SKM-1 treated with dmso at 0.1 percent for 144 hours (cell line): ENCODE results near the gene ERC1.
"Not testable (repeated sequence)": the region's sequence is repeated elsewhere in the genome, so short reads cannot be mapped to it uniquely, and the experiment has no call there.

Experiments
- DNase-seq: peaks from one replicate; lab custom pipeline; 2025; ENCODE audit not compliant: unreplicated experiment; lab: John Stamatoyannopoulos, UW

Gene ERC1

DNA sequence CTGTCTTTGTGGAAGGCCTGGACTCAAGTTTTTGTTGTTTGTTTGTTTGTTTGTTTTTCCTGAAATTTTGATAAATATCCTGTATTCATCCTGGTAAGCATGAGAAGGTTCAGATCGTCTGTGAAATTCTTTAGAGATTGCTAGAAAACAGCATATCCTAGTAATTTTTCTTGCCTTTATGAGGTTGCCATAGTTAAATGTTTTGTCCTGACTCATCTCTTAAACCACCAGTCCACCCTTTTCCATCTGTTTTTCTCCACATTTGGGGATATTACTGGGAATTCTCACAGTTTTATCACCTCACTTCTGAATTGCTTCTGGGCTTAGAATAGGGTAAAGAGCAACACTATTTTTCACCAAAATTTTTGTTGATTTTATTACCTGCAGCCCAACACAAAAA is 355.1 kb downstream of the ERC1 start:
- no peak for DNase-seq

- no peak for DNase-seq
These were observed 356.3 kb downstream of the ERC1 start for GRCh38 chr12:1347294-1347693.

- DNase-seq: no peak
These were observed 357.6 kb downstream of the ERC1 start for GRCh38 chr12:1348606-1349005.

GRCh38 chr12:1350055-1350933 is 359.3 kb downstream of the ERC1 start:
- no peak for DNase-seq

- no peak for DNase-seq
These were observed 359.9 kb downstream of the ERC1 start for GRCh38 chr12:1350934-1351240.

GRCh38 chr12:1351926-1352325 is 360.9 kb downstream of the ERC1 start:
- DNase-seq: no peak

DNA sequence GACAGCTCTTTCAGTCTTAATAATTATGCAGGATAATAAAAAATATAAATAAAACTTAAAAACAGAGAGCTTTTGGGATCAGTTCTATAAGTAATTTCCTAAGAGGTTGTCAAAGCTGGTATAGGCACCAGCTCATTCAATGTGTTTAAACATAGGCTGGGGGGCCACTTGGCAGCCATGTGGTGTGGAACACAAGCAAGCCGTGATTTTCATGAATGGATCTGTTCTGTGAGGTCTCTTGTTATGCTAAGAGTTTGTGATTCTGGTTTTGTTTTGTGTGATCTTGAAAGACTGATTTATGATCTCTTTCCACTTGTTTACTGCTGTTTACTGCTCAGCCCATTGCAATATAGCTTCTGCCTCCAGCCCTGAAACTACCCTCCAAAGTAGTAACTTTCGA is 362.4 kb downstream of the ERC1 start:
- no peak for DNase-seq

- DNase-seq: no peak
These were observed 364.4 kb downstream of the ERC1 start for GRCh38 chr12:1355396-1355795.

DNA sequence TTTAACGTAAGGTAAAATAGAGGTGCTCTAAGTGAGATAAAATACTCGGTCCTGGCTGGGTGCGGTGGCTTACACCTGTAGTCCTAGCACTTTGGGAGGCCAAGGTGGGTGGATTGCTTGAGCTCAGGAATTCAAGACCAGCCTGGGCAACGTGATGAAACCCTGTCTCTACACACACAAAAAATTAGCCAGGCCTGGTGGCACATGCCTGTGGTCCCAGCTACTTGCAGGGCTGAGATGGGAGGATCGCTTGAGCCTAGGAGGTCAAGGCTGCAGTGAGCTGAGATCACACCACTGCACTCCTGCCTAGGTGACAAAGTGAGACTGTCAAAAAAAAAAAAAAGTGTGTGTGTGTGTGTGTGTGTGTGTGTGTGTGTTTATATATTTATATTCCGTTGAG is 364.8 kb downstream of the ERC1 start:
- DNase-seq: not testable (repeated sequence)

DNA sequence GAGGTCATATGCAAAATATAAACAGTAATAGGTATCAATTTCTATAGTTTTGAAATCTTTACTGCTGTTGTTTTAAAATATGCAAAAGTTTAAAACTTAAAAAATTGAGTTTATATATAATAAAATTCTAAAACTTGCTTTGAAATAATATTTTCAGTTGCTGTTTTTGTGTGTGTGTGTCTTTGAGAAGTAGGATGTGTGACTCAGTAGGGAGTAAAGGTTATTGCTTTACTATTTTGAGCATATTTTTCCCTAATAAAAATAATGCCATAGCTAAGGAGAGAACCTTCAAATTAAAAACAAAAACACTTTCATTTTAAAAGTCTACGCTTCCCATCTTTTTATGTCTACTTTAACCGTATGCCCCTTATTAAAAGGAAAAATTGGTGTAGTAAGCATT is 365.3 kb downstream of the ERC1 start:
- DNase-seq: no peak

DNA sequence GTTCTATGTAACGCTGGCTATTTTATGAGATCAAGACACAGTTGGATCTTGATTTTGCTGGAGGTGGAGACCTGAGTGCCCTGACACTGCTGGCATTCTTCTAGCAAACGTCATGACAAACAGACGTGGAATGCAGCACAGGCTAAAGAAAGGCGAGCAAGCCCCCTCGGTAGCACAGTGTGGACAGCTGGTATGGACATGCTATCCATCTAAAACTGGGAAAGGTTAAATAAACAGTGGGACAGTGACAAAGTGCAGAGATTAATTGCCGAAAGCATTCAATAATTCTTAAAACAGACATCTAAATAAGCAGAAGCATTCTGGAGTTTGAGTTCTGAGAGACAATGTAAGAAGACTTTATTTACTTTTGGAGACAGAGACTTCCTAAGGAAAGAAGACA is 366.1 kb downstream of the ERC1 start:
- no peak for DNase-seq

DNA sequence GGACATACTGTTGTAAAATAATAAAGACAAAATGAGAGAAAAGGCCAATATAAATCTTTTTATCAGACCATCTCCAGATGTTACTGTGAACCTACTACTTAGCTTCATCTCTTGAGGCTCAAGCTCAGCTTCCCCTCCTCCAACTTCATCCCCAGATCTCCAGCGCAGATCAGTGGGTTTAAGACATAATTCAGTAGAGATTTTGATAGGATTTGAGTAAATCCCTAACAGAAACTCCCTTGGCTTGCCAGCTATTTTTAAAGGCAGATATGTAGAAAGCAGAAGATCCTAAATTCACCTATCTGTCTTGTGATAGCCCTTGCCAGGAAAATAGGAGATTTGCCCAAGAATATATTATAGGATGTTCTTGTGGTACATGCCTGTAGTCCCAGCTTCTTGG is 366.7 kb downstream of the ERC1 start:
- no peak for DNase-seq

- DNase-seq: no peak
These were observed 369.6 kb downstream of the ERC1 start for GRCh38 chr12:1360441-1361210.

GRCh38 chr12:1362143-1362662 is 371.2 kb downstream of the ERC1 start:
- DNase-seq: no peak

DNA sequence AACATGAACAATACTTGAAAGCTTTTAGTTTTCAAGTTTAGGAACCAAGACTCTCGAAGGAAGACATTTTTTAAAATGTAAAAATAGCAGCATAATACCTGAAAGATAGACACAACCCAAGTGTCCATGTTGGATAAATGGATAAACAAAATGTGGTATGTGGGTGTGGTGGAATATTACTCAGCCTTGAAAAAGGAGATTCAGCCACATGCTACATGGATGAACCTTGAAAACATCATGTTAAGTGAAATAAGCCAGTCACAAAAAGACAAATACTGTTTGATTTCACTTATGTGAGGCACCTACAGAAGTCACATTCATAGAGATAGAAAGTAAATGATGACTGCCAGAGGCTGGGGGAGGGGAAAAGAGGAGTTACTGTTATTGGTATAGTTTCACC is 374.7 kb downstream of the ERC1 start:
- DNase-seq: no peak

DNA sequence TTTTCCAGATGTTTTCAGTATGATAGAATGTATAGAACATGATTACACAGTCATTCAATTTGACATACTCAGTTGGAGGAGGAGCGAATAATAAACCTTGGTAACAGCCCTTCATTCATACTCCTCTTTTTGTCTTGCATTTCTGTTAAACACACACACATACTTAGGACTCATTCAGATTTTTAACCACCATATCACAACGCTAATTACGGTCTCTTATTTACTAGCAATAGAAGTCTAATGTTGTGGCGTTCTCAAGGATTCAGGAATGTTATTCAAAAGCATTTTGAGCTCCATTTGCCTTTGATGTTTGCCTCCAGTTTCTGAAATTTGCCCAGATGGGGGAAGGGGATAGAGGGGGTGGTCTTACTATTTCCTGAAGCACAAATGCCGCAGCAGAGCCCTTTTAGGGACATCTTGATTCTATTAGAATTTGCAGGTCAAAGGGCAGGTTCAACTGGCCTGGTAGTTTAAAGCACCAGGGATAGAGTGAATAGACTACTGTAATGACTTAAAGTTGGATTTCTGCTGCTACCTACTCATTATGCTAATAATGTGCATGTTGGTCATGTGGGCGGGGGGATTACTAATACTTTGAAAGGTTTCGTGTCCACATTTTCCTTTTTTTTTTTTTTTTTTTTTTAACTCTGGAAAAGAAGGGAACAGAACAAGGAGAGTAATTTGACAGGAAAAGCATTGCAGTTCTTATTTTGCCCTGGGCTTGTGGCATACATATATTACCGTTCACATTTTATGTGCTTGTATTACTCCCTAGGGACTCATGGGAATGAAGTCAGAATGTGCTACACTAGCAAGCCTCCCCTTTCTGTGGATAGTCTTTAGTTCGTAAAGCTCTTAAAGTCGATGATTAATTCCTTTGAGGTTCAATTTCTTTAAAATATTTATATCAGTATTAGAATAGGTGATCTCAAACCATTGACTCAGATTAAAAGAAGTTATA is 376.6 kb downstream of the ERC1 start:
- no peak for DNase-seq

DNA sequence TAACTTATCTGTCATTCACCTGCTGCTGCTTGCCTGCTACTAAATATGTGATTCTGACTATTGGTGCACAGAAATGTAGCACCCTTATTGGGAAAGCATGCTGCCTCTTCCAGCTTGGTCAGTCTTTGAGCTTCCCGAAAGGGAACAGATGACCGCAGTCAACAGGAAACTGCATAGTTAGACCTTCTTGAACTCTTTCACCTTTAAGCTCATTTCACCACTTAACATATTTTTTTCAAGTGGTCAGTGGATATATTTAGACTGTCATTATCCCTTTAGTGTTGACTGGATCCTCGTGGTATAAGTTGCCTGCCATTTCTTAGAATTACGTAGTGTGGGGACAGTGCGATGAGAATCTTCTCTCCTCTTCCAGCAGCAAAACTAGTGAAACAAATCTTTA is 378.4 kb downstream of the ERC1 start:
- DNase-seq: no peak

DNA sequence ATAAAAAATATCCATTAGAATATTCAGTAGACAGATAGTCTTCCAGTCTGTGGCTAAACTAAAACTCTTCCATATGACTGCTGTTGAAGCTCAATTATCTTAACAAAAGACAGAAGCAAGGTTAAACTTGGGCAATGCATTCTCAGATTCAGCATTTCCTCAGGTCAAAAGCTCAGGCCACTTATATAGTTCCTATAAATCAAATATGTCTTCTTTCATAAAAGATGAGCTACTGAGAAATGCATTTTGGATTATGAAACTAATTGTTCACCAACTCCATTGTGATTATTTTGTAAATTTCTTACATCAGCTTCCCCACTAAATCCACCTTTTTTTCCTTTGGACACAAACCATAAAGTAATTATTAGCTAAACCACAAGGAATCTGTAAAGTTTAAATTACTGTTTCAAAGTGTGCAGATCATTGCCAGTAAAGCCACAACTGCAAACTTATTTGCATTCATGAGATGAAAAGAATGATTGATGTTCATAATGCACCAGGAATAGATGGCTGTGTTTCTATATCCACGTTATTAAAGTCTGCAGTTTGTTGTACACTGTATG is 379.0 kb downstream of the ERC1 start:
- DNase-seq: no peak

DNA sequence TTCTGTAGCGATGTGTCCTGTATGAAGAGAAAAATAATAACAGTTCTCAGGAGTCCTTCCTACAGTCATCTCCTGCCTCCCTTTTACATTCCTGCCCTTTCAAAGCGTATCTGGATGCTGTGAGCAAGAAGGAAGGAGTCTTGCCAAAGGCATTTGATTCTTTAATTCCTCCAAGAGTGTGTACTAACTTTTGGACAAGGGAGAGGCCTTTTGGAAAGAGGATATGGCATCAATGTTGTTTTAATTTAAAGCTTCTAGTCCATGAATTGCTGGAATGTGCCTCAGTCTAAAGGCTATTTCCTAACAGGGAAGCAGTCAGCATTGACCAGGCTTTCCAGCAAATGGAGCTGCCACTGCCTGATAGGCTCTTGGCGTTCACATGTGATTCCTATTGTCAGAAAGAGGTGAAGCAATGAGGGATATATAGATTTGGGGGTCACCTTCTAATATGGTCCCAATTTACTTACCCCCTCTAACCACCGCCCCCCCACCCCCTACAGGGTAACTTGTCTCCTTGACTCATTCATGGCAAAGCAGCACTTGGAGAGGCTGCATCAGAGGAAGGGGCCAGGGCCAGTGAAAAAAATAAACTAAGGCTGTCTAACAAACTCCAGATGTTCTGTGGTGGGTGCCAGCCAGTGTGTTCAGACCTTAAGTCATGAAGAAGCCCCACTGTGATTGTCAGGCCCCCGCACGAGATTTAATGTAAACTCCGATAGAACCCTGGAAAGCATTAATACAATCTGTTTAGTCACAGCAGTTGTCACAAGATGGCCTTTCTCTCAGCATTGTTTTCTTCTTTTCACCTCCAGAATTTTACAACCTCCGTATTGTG is 383.1 kb downstream of the ERC1 start:
- DNase-seq: no peak

GRCh38 chr12:1375323-1375722 is 384.3 kb downstream of the ERC1 start:
- no peak for DNase-seq
